Muscle layer of colon (tissue), 2 donors: ENCODE results near the gene AMHR2.
A peak's percentile ranks its signal among the peaks of the same experiment; 100 is the strongest.
"Not testable (repeated sequence)": the region's sequence is repeated elsewhere in the genome, so short reads cannot be mapped to it uniquely, and the experiment has no call there.

Experiments
- H3K27ac ChIP-seq: one replicate; pipeline ENCODE4 v1.7.0; 2013; ENCODE audit warnings: low read depth, mild to moderate bottlenecking, low read length, moderate library complexity
- H3K27me3 ChIP-seq, 2 donors: one replicate each; pipeline ENCODE4 v1.7.0; 2013; ENCODE audit warnings: low read length in 2 of 2, mild to moderate bottlenecking in 2 of 2; ENCODE audit not compliant: insufficient read depth in 2 of 2, control insufficient read depth in 1 of 2
- H3K36me3 ChIP-seq: one replicate; pipeline ENCODE4 v1.7.0; 2013; ENCODE audit warnings: mild to moderate bottlenecking, low read length; ENCODE audit not compliant: insufficient read depth
- H3K4me1 ChIP-seq: one replicate; pipeline ENCODE4 v1.7.0; 2013; ENCODE audit warnings: mild to moderate bottlenecking, low read length; ENCODE audit not compliant: insufficient read depth
- H3K4me3 ChIP-seq, 2 donors: one replicate each; pipeline ENCODE4 v1.7.0; 2013; ENCODE audit warnings: low read length in 2 of 2, low read depth in 1 of 2, mild to moderate bottlenecking in 1 of 2, moderate library complexity in 1 of 2
- H3K9ac ChIP-seq: one replicate; pipeline ENCODE4 v1.7.0; 2013; ENCODE audit warnings: low read length
- H3K9me3 ChIP-seq: one replicate; pipeline ENCODE4 v1.7.0; 2013; ENCODE audit warnings: mild to moderate bottlenecking, low read length
- donor health status: abdominal sarcoma.
- donor health status: Adenocarcinoma of cecum.

AMHR2 gene

GRCh38 chr12:53423597-53423996 is at the start of gene AMHR2:
TSS of gene AMHR2 (plus strand) at chr12:53423855. CDS start at chr12:53423935, 80 bp downstream.
- Histone ChIP-seq H3K36me3 (no peaks in the 10 kb centered on the region), H3K4me1 (no peaks in the 10 kb centered on the region), H3K9ac (no peak within 1 kb of the TSS), H3K9me3 (no peaks in the 10 kb centered on the region), H3K27ac (no peak within 1 kb of the TSS), H3K27me3 (no peaks in the 10 kb centered on the region), H3K4me3 (no peak within 1 kb of the TSS)

GRCh38 chr12:53374277-53374676 is 49.4 kb upstream of the AMHR2 start:
- not testable (repeated sequence) for H3K27me3 ChIP-seq, H3K9me3 ChIP-seq

GRCh38 chr12:53376747-53377146 is 46.9 kb upstream of the AMHR2 start:
- Histone ChIP-seq H3K4me1 (peaks cover 22% of the 10 kb centered on the region), H3K4me3 (no peak overlapping the region), H3K27ac (no peak overlapping the region), H3K9me3 (no peaks in the 10 kb centered on the region), H3K27me3 (no peaks in the 10 kb centered on the region), H3K9ac (no peak overlapping the region), H3K36me3 (peaks cover 5% of the 10 kb centered on the region)

More at GRCh38 chr12:53374277-53374676, 49.4 kb upstream of the AMHR2 start:
- not testable (repeated sequence) for H3K27ac ChIP-seq, H3K9ac ChIP-seq, H3K36me3 ChIP-seq, H3K4me3 ChIP-seq
- H3K4me1 ChIP-seq: peaks cover 28% of the 10 kb centered on the region

GRCh38 chr12:53378222-53378621 is 45.4 kb upstream of the AMHR2 start:
- H3K4me3 ChIP-seq: no peak overlapping the region
- H3K9ac ChIP-seq: no peak overlapping the region
- peaks cover 20% of the 10 kb centered on the region for H3K36me3 ChIP-seq
- no peaks in the 10 kb centered on the region for H3K9me3 ChIP-seq
- H3K4me1 ChIP-seq: peaks cover 29% of the 10 kb centered on the region
- no peak overlapping the region for H3K27ac ChIP-seq
- H3K27me3 ChIP-seq: no peaks in the 10 kb centered on the region

- H3K9me3 ChIP-seq: no peaks in the 10 kb centered on the region
- peak overlapping the region; percentile 9 to 76 for H3K4me3 ChIP-seq
- peak overlapping the region; percentile 67 for H3K9ac ChIP-seq
- H3K27ac ChIP-seq: peak overlapping the region; percentile 92
- H3K4me1 ChIP-seq: peaks cover 33% of the 10 kb centered on the region
- H3K27me3 ChIP-seq: no peaks in the 10 kb centered on the region
- peaks cover 26% of the 10 kb centered on the region for H3K36me3 ChIP-seq
Measured at GRCh38 chr12:53378724-53379388, 44.8 kb upstream of the AMHR2 start.

- H3K4me1 ChIP-seq: peaks cover 37% of the 10 kb centered on the region
- peak overlapping the region; percentile 9 to 76 for H3K4me3 ChIP-seq
Measured at GRCh38 chr12:53379389-53380103, 44.1 kb upstream of the AMHR2 start.

GRCh38 chr12:53380104-53380793 is 43.4 kb upstream of the AMHR2 start, which contains the start of gene SP1:
TSS of gene SP1 (plus strand) at chr12:53380176. CDS start at chr12:53380292, 116 bp downstream.
- Histone ChIP-seq H3K9me3 (no peaks in the 10 kb centered on the region), H3K27ac (peak within 1 kb of the TSS; percentile 92), H3K36me3 (peaks cover 26% of the 10 kb centered on the region), H3K4me3 (peak within 1 kb of the TSS; percentile 76 to 89), H3K4me1 (peaks cover 40% of the 10 kb centered on the region), H3K27me3 (no peaks in the 10 kb centered on the region), H3K9ac (peak within 1 kb of the TSS; percentile 67)

More at GRCh38 chr12:53379389-53380103, 44.1 kb upstream of the AMHR2 start:
- Histone ChIP-seq H3K36me3 (peaks cover 26% of the 10 kb centered on the region), H3K27ac (peak overlapping the region; percentile 92), H3K9ac (peak overlapping the region; percentile 67), H3K9me3 (no peaks in the 10 kb centered on the region), H3K27me3 (no peaks in the 10 kb centered on the region)

GRCh38 chr12:53380794-53381730 is 42.6 kb upstream of the AMHR2 start:
- Histone ChIP-seq H3K9me3 (no peaks in the 10 kb centered on the region), H3K4me1 (peaks cover 43% of the 10 kb centered on the region), H3K27ac (peak overlapping the region; percentile 85), H3K9ac (peak overlapping the region; percentile 26), H3K27me3 (no peaks in the 10 kb centered on the region), H3K36me3 (peaks cover 26% of the 10 kb centered on the region), H3K4me3 (peak overlapping the region in 1 of 2 donors; percentile 58)

- peak overlapping the region; percentile 12 for H3K27ac ChIP-seq
- H3K4me3 ChIP-seq: peak overlapping the region; percentile 14 to 58
- no peaks in the 10 kb centered on the region for H3K27me3 ChIP-seq
- H3K9me3 ChIP-seq: no peaks in the 10 kb centered on the region
- H3K4me1 ChIP-seq: peaks cover 52% of the 10 kb centered on the region
- peaks cover 26% of the 10 kb centered on the region for H3K36me3 ChIP-seq
- H3K9ac ChIP-seq: peak overlapping the region; percentile 26
Measured at GRCh38 chr12:53381731-53382630, 41.7 kb upstream of the AMHR2 start.

- peaks cover 63% of the 10 kb centered on the region for H3K4me1 ChIP-seq
- H3K27me3 ChIP-seq: no peaks in the 10 kb centered on the region
- peaks cover 26% of the 10 kb centered on the region for H3K36me3 ChIP-seq
- peak overlapping the region; percentile 3 for H3K9ac ChIP-seq
- peak overlapping the region; percentile 25 to 58 for H3K4me3 ChIP-seq
- peak overlapping the region; percentile 14 for H3K27ac ChIP-seq
- no peaks in the 10 kb centered on the region for H3K9me3 ChIP-seq
Measured at GRCh38 chr12:53383258-53383657, 40.4 kb upstream of the AMHR2 start.
